H1 (cell line): Measurements from ENCODE around the gene SLC35F3. TPM values are rescaled to one million over a fixed set of nuclear protein-coding genes. Genes with fewer than 3 reads are reported as not detected.

ENCODE experiments used
- CTCF ChIA-PET: fragments of 300-600 bp; sonication (Branson Sonifier 250); formaldehyde crosslinking; loops from one replicate; lab custom pipeline; 2021; ENCODE audit not compliant: partially characterized antibody; lab: Charles Lee
- POLR2A ChIA-PET: fragments of 300-600 bp; sonication (Branson Sonifier 250); formaldehyde crosslinking; loops from one replicate; lab custom pipeline; 2021; ENCODE audit warnings: inconsistent platforms; ENCODE audit not compliant: partially characterized antibody; lab: Charles Lee
- DNase-seq, 2 experiments: peaks; one replicate each; pipeline versions ENCODE4 v3.0.0 to v3.0.0-alpha.2; 2010 to 2022; ENCODE audit warnings: low spot score in 2 of 2, low read depth in 1 of 2, mixed read lengths in 1 of 2
- FAIRE-seq: peaks from 2 replicates; lab custom pipeline; 2011; peaks lifted over from hg19 to GRCh38; lab: Jason Lieb, UNC
- H2AFZ ChIP-seq: 2 replicates; pipeline ENCODE4 v1.8.1; 2012; ENCODE audit warnings: low read length, inconsistent platforms
- H2AK5ac ChIP-seq: 2 replicates; pipeline ENCODE4 v1.6.1; 2013; ENCODE audit warnings: low read depth, low read length
- H2BK120ac ChIP-seq: replicated peaks from 2 replicates; pipeline ENCODE3; 2013; ENCODE audit warnings: low read depth, low read length, inconsistent platforms
- H2BK12ac ChIP-seq: 2 replicates; pipeline ENCODE4 v1.6.1; 2013; ENCODE audit warnings: low read depth, low read length
- H2BK15ac ChIP-seq: 2 replicates; pipeline ENCODE4 v1.6.1; 2013; ENCODE audit warnings: low read length
- H2BK20ac ChIP-seq: 2 replicates; pipeline ENCODE4 v1.6.1; 2013; ENCODE audit warnings: low read length
- H2BK5ac ChIP-seq: 2 replicates; pipeline ENCODE4 v1.6.1; 2013; ENCODE audit warnings: low read depth, low read length
- H3K14ac ChIP-seq: 2 replicates; pipeline ENCODE4 v1.6.1; 2013; ENCODE audit warnings: inconsistent platforms; ENCODE audit not compliant: insufficient read length
- H3K18ac ChIP-seq: 2 replicates; pipeline ENCODE4 v1.6.1; 2013; ENCODE audit warnings: low read length; ENCODE audit errors: extremely low read depth
- H3K23ac ChIP-seq: 2 replicates; pipeline ENCODE4 v1.6.1; 2013; ENCODE audit warnings: inconsistent platforms; ENCODE audit not compliant: insufficient read length
- H3K23me2 ChIP-seq: 2 replicates; pipeline ENCODE4 v1.6.1; 2013; ENCODE audit warnings: low read depth, low read length
- H3K27ac ChIP-seq: 2 replicates; pipeline ENCODE4 v1.6.1; 2011; ENCODE audit warnings: low read depth, low read length, inconsistent platforms
- H3K27me3 ChIP-seq, 4 experiments: replicated peaks in 1 of 4; 1 replicate in 1 of 4; 2 replicates in 3 of 4; pipeline versions ENCODE4 v1.6.1 to v1.8.1; 2011 to 2013; ENCODE audit warnings: low read length in 3 of 4, mild to moderate bottlenecking in 3 of 4, inconsistent platforms in 2 of 4, mixed read lengths in 2 of 4, moderate library complexity in 1 of 4; ENCODE audit not compliant: control insufficient read depth in 3 of 4, insufficient read depth in 3 of 4; ENCODE audit errors: extremely low read depth in 1 of 4
- H3K36me3 ChIP-seq, 4 experiments: 2 replicates each; pipeline versions ENCODE4 v1.6.1 to v1.8.1; 2011 to 2013; ENCODE audit warnings: mild to moderate bottlenecking in 4 of 4, low read length in 3 of 4, moderate library complexity in 2 of 4, control low read depth in 1 of 4, inconsistent platforms in 1 of 4; ENCODE audit not compliant: insufficient read depth in 4 of 4, control insufficient read depth in 2 of 4
- H3K4ac ChIP-seq: replicated peaks from 2 replicates; pipeline ENCODE3; 2013; ENCODE audit warnings: low read length, low read depth, mixed read lengths, inconsistent platforms; ENCODE audit not compliant: insufficient read length
- H3K4me1 ChIP-seq, 4 experiments: replicated peaks in 1 of 4; 1 replicate in 1 of 4; 2 replicates in 3 of 4; pipeline versions ENCODE4 v1.6.1 to v1.8.1; 2011 to 2013; ENCODE audit warnings: low read length in 3 of 4, inconsistent platforms in 2 of 4, mixed read lengths in 1 of 4; ENCODE audit not compliant: insufficient read depth in 4 of 4, control insufficient read depth in 3 of 4
- H3K4me2 ChIP-seq, 2 experiments: 2 replicates each; pipeline versions ENCODE4 v1.6.1 to v1.8.1; 2011 to 2013; ENCODE audit warnings: low read depth in 2 of 2, low read length in 2 of 2, control low read depth in 1 of 2, inconsistent platforms in 1 of 2, mild to moderate bottlenecking in 1 of 2; ENCODE audit not compliant: insufficient read depth in 1 of 2
- H3K4me3 ChIP-seq, 4 experiments: fragments of 200-600, 300-600 bp in 1 of 4; sonication (generic), shearing (Covaris generic), sonication (Bioruptor Twin) in 1 of 4; 2 replicates each; pipeline versions ENCODE4 v1.5.1 to v1.8.1; 2011 to 2016; ENCODE audit warnings: low read length in 4 of 4, low read depth in 3 of 4, control low read depth in 2 of 4, inconsistent platforms in 2 of 4, mild to moderate bottlenecking in 2 of 4, mixed read lengths in 1 of 4, moderate library complexity in 1 of 4; ENCODE audit not compliant: insufficient read depth in 2 of 4; ENCODE audit errors: extremely low read depth in 1 of 4
- H3K56ac ChIP-seq: replicated peaks from 2 replicates; pipeline ENCODE3; 2013; ENCODE audit warnings: low read depth, mild to moderate bottlenecking, mixed read lengths, low read length, inconsistent platforms; ENCODE audit not compliant: insufficient read length
- H3K79me1 ChIP-seq: 2 replicates; pipeline ENCODE4 v1.6.1; 2013; ENCODE audit warnings: low read depth, low read length, control low read depth
- H3K79me2 ChIP-seq, 2 experiments: 2 replicates each; pipeline versions ENCODE4 v1.6.1 to v1.8.1; 2012 to 2013; ENCODE audit warnings: low read length in 2 of 2, mild to moderate bottlenecking in 2 of 2, inconsistent platforms in 1 of 2; ENCODE audit not compliant: insufficient read depth in 2 of 2, control insufficient read depth in 1 of 2
- H3K9ac ChIP-seq, 4 experiments: replicated peaks in 1 of 4; 1 replicate in 1 of 4; 2 replicates in 3 of 4; pipeline versions ENCODE4 v1.6.1 to v1.8.1; 2011 to 2013; ENCODE audit warnings: low read depth in 3 of 4, low read length in 3 of 4, control low read depth in 2 of 4, mild to moderate bottlenecking in 2 of 4, moderate library complexity in 2 of 4, inconsistent platforms in 1 of 4; ENCODE audit errors: extremely low read depth in 1 of 4
- H3K9me3 ChIP-seq, 2 experiments: 2 replicates each; pipeline versions ENCODE4 v1.6.1 to v1.8.1; 2012 to 2013; ENCODE audit warnings: mild to moderate bottlenecking in 2 of 2, moderate library complexity in 2 of 2, control low read depth in 1 of 2, inconsistent platforms in 1 of 2, low read depth in 1 of 2, low read length in 1 of 2, mixed read lengths in 1 of 2; ENCODE audit not compliant: insufficient read depth in 2 of 2
- H4K20me1 ChIP-seq, 2 experiments: replicated peaks in 1 of 2; 2 replicates each; pipeline versions ENCODE3 to v1.8.1; 2011 to 2013; ENCODE audit warnings: inconsistent platforms in 2 of 2, low read length in 2 of 2, mild to moderate bottlenecking in 1 of 2; ENCODE audit not compliant: insufficient read depth in 2 of 2, control insufficient read depth in 1 of 2
- H4K5ac ChIP-seq: 2 replicates; pipeline ENCODE4 v1.6.1; 2013; ENCODE audit warnings: low read length, low read depth, mixed read lengths, inconsistent platforms; ENCODE audit not compliant: insufficient read length
- H4K8ac ChIP-seq: 2 replicates; pipeline ENCODE4 v1.8.0; 2013; ENCODE audit warnings: mild to moderate bottlenecking, moderate library complexity, low read length, inconsistent platforms; ENCODE audit not compliant: insufficient read depth; ENCODE audit errors: extremely low read depth
- H4K91ac ChIP-seq: replicated peaks from 2 replicates; pipeline ENCODE3; 2013; ENCODE audit warnings: low read length, mixed read lengths, inconsistent platforms; ENCODE audit not compliant: insufficient read length
- BRCA1 ChIP-seq: IDR thresholded peaks from 2 replicates; pipeline ENCODE4 v1.6.1; 2012; ENCODE audit warnings: low read depth, low read length, improper control_type of control experiment
- CREB1 ChIP-seq: IDR thresholded peaks from 2 replicates; pipeline ENCODE4 v1.6.1; 2012; ENCODE audit warnings: inconsistent platforms
- EP300 ChIP-seq, 2 experiments: IDR thresholded peaks; 1 replicate in 1 of 2; 2 replicates in 1 of 2; pipeline ENCODE4 v1.6.1; 2011 to 2012; ENCODE audit warnings: low read depth in 2 of 2, low read length in 2 of 2, mild to moderate bottlenecking in 2 of 2, borderline replicate concordance in 1 of 2, inconsistent platforms in 1 of 2, moderate library complexity in 1 of 2
- GTF2F1 ChIP-seq: IDR thresholded peaks from 2 replicates; pipeline ENCODE4 v1.6.1; 2012; ENCODE audit warnings: low read depth, low read length, improper control_type of control experiment, borderline replicate concordance
- NRF1 ChIP-seq: IDR thresholded peaks from 2 replicates; pipeline ENCODE4 v1.6.1; 2011; ENCODE audit warnings: mild to moderate bottlenecking, low read depth, low read length, improper control_type of control experiment
- RAD21 ChIP-seq, 2 experiments: IDR thresholded peaks in 1 of 2; conservative IDR thresholded peaks in 1 of 2; 2 replicates each; pipeline ENCODE4 v1.6.1; 2011; ENCODE audit warnings: low read depth in 2 of 2, low read length in 2 of 2, improper control_type of control experiment in 1 of 2, inconsistent platforms in 1 of 2, mild to moderate bottlenecking in 1 of 2, moderate library complexity in 1 of 2
- SP4 ChIP-seq: IDR thresholded peaks from 2 replicates; pipeline ENCODE4 v1.6.1; 2012; ENCODE audit warnings: low read length, inconsistent platforms
- TEAD4 ChIP-seq: IDR thresholded peaks from 2 replicates; pipeline ENCODE4 v1.6.1; 2012; ENCODE audit warnings: low read depth, low read length, inconsistent platforms, mixed read lengths
- WGBS, 2 experiments: shearing (Covaris generic) in 1 of 2; methylation state at CpG; one replicate each; pipeline versions ENCODE4 v1.1.6 to v1.1.7; 2013 to 2015; ENCODE audit warnings: low lambda C conversion rate in 2 of 2, mixed read lengths in 2 of 2, inconsistent platforms in 1 of 2, low coverage in 1 of 2, missing lambda C conversion rate in 1 of 2; ENCODE audit not compliant: insufficient replicate concordance in 2 of 2, insufficient coverage in 1 of 2, insufficient read length in 1 of 2; ENCODE audit errors: extremely low coverage in 1 of 2, missing lambda C conversion rate in 1 of 2; 5-methylcytosine and 5-hydroxymethylcytosine counted together
- polyA plus RNA-seq, 7 experiments: library from polyadenylated mRNA; depleted of rRNA in 3 of 7; stranded (reverse) in 5 of 7; unstranded in 2 of 7; fragments of >200 nt in 5 of 7; fragments of 200-250 nt in 2 of 7; gene quantifications; 1 replicate in 5 of 7; 2 replicates in 1 of 7; 4 replicates in 1 of 7; pipeline versions ENCODE4 v1.2.1 to v1.2.3, GENCODE V29; 2011 to 2013; ENCODE audit warnings: missing spikeins in 2 of 7, mixed read lengths in 2 of 7
- total RNA-seq: library from RNA; stranded (reverse); fragmentation: NEBNext Ultra II Directional; extraction: Animal tissue kit (Norgen Biotek cat#: 25700); gene quantifications from 2 replicates; pipeline ENCODE4 v1.2.1, GENCODE V29; 2021
- TF ChIP-seq, protein P1 (sequence below): IDR thresholded peaks from 2 replicates; pipeline ENCODE4 v1.6.1; 2011; ENCODE audit warnings: low read length, improper control_type of control experiment
- TF ChIP-seq, protein P2 (sequence below): IDR thresholded peaks from 2 replicates; pipeline ENCODE4 v1.6.1; 2011; ENCODE audit warnings: low read depth, mild to moderate bottlenecking, low read length; ENCODE audit not compliant: insufficient read depth

The SLC35F3 gene
- total and polyA plus RNA-seq, 2 of the 8 experiments (the other 6 are each of a cell fraction or from before 2014, with no cell fraction given) = 0.78 to 1.2 TPM

DNA sequence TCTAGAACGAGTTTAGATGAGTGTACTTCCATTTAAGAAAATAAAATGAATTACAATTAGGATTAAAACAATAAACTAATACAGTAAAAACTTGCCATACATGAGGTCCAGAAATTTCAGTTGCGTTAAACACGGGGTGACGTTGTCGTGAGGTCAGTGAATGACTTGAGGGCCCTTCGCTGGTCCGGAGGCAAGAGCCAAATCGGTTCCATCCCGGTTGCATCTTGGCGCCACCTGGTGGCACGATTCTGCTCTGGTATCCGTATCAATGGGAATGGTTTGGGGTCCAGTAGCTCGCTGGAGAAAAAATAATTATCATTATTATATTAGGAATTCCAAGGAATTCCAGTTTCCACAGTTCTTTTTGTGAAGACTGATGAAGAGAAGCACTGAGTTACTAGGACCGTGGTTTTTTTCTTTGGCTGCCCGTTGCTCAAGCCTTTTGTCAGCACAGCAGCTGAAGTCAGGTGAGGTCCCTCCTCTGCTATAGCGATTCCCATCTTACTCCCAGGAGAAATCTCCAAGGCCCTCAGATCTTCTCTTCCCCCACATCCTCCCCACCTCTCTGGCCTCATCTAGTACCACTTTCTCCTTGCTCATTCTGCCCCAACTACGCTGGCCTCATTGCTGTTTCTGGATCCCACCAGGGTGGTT lies 161.4 kb downstream of the SLC35F3 start:
- Histone ChIP-seq H2AK5ac (no peak overlapping the region), H3K4ac (no peak overlapping the region), H3K56ac (no peak overlapping the region), H3K4me2 (no peak overlapping the region), H3K4me1 (no peaks in the 10 kb centered on the region), H3K27me3 (no peaks in the 10 kb centered on the region), H2BK15ac (no peak overlapping the region), H2BK20ac (no peak overlapping the region), H3K27ac (no peak overlapping the region), H2BK120ac (no peak overlapping the region), H3K36me3 (no peaks in the 10 kb centered on the region), H4K5ac (no peak overlapping the region), H3K23me2 (peaks cover 2% of the 10 kb centered on the region; the same call in 1 of the 2 replicates), H2AFZ (no peak overlapping the region), H3K4me3 (no peak overlapping the region), H3K79me1 (no peaks in the 10 kb centered on the region), H3K9ac (no peak overlapping the region), H3K18ac (no peak overlapping the region), H4K91ac (no peak overlapping the region), H3K23ac (no peak overlapping the region), H3K79me2 (no peaks in the 10 kb centered on the region), H2BK5ac (no peak overlapping the region), H3K9me3 (no peaks in the 10 kb centered on the region; a peak in 1 of 4 replicates), H3K14ac (no peak overlapping the region), H2BK12ac (peak overlapping the region; percentile 45; the same call in 1 of the 2 replicates), H4K8ac (no peak overlapping the region), H4K20me1 (peaks cover 0 to 1% of the 10 kb centered on the region in 2 experiments)
- ChIA-PET POLR2A (no interaction called here), CTCF (interaction anchor here (0.6 to 4.9 kb wide), 23 partner anchors 9 to 707 kb away, joined by 3 to 51 read pairs (median 3); no protein-coding TSS in a partner anchor)
- WGBS, 2 experiments = 38% methylated on average over 17 of the region's 17 CpGs; no CpG with 5 or more reads in 1 of the 2 experiments
- FAIRE-seq = no peak
- DNase-seq = peak; percentile 38 to 95
- TF ChIP-seq TEAD4 (0 out of 2 replicates have a peak, but pooled peaks have one; percentile 19), SP4 (no peak), EP300 (IDR thresholded peaks at IDR 0.05; ENCODE audit: borderline replicate concordance in 1 of 2, low read depth in 2 of 2, low read length in 2 of 2) (no peak), RAD21 (IDR thresholded peaks at IDR 0.05 in 1 of 2, conservative IDR thresholded peaks at IDR 0.05 in 1 of 2; ENCODE audit: low read depth in 2 of 2, low read length in 2 of 2) (peak; percentile 85 to 87), NRF1 (no peak), BRCA1 (no peak), CREB1 (peak; percentile 64; the same call in 1 of the 2 replicates), GTF2F1 (no peak)
- TF ChIP-seq, protein P1, sequence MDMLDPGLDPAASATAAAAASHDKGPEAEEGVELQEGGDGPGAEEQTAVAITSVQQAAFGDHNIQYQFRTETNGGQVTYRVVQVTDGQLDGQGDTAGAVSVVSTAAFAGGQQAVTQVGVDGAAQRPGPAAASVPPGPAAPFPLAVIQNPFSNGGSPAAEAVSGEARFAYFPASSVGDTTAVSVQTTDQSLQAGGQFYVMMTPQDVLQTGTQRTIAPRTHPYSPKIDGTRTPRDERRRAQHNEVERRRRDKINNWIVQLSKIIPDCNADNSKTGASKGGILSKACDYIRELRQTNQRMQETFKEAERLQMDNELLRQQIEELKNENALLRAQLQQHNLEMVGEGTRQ = no peak
- TF ChIP-seq, protein P2, sequence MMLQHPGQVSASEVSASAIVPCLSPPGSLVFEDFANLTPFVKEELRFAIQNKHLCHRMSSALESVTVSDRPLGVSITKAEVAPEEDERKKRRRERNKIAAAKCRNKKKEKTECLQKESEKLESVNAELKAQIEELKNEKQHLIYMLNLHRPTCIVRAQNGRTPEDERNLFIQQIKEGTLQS = no peak
